A673 (cell line): ENCODE results near the gene ROR2. TPM values are rescaled to one million over a fixed set of nuclear protein-coding genes. Genes with fewer than 3 reads are reported as not detected.

Experiments used
- BruUV-seq: library from RNA; stranded (reverse); fragments of 400-500 nt; replicated peaks from 2 replicates; lab custom pipeline; 2021; lab: Mats Ljungman, UMichigan
- CTCF ChIA-PET: fragments of 300-600 bp; sonication (Branson Sonifier 250); formaldehyde crosslinking; loops from one replicate; lab custom pipeline; 2022; ENCODE audit warnings: antibody characterized with exemption; lab: Charles Lee
- POLR2A ChIA-PET: fragments of 300-600 bp; sonication (Branson Sonifier 250); formaldehyde crosslinking; loops from one replicate; lab custom pipeline; 2022; ENCODE audit warnings: antibody characterized with exemption; ENCODE audit not compliant: low non-redundant PET; lab: Charles Lee
- DNase-seq: peaks from one replicate; pipeline ENCODE4 v3.0.0-alpha.2; 2015; ENCODE audit warnings: low spot score
- H3K27ac ChIP-seq: fragments of 200-600 bp; sonication (generic); 2 replicates; pipeline ENCODE4 v1.5.1; 2016; ENCODE audit warnings: mixed run types, low read depth, mild to moderate bottlenecking, mixed read lengths, antibody characterized with exemption, low read length; ENCODE audit not compliant: poor library complexity, severe bottlenecking
- H3K27me3 ChIP-seq: fragments of 200-600 bp; sonication (generic); replicated peaks from 2 replicates; pipeline ENCODE4 v1.6.1; 2017; ENCODE audit warnings: mixed run types, low read depth, mild to moderate bottlenecking, mixed read lengths, antibody characterized with exemption, low read length; ENCODE audit not compliant: insufficient read depth, poor library complexity
- H3K36me3 ChIP-seq: fragments of 200-600 bp; sonication (generic); 2 replicates; pipeline ENCODE4 v1.6.1; 2016; ENCODE audit warnings: mixed run types, mild to moderate bottlenecking, mixed read lengths, antibody characterized with exemption, low read length; ENCODE audit not compliant: insufficient read depth, poor library complexity, severe bottlenecking
- H3K4me1 ChIP-seq: fragments of 200-600 bp; sonication (generic); 2 replicates; pipeline ENCODE4 v1.6.1; 2017; ENCODE audit warnings: mixed run types, mild to moderate bottlenecking, mixed read lengths, antibody characterized with exemption, low read length; ENCODE audit not compliant: insufficient read depth, poor library complexity, severe bottlenecking
- H3K4me3 ChIP-seq: fragments of 200-600 bp; sonication (generic); 2 replicates; pipeline ENCODE4 v1.5.1; 2016; ENCODE audit warnings: low read depth, mixed run types, mild to moderate bottlenecking, mixed read lengths, low read length; ENCODE audit not compliant: poor library complexity, severe bottlenecking
- H3K9me3 ChIP-seq: fragments of 200-600 bp; sonication (generic); 2 replicates; pipeline ENCODE4 v1.6.1; 2016; ENCODE audit warnings: mixed run types, low read depth, mild to moderate bottlenecking, mixed read lengths, antibody characterized with exemption, low read length; ENCODE audit not compliant: poor library complexity, severe bottlenecking
- CTCF ChIP-seq: fragments of 300-800, 200-600 bp; sonication (generic); conservative IDR thresholded peaks from 2 replicates; pipeline ENCODE4 v1.5.1; 2017; ENCODE audit warnings: low read depth, mild to moderate bottlenecking, antibody characterized with exemption, low read length, moderate library complexity, mixed read lengths
- EZH2 ChIP-seq: fragments of 200-600 bp; sonication (generic); IDR thresholded peaks from 2 replicates; pipeline ENCODE4 v1.6.1; 2017; ENCODE audit warnings: borderline replicate concordance, low read depth, mild to moderate bottlenecking, mixed read lengths, antibody characterized with exemption, low read length; ENCODE audit not compliant: poor library complexity, severe bottlenecking
- intact Hi-C: fragments of 100-400 bp; cut with micrococcal nuclease; formaldehyde crosslinking; loops from one replicate; pipeline ENCODE4 v1.10.0; 2022; ENCODE audit not compliant: unreplicated experiment
- total RNA-seq: library from RNA; stranded (reverse); gene quantifications from 2 replicates; pipeline ENCODE4 v1.2.3, GENCODE V29; 2021

Gene ROR2
- total RNA-seq, 1 experiment from 2014 or later: 12.3 TPM

GRCh38 chr9:91655215-91655614, 294.8 kb downstream of the ROR2 start:
- no peak for DNase-seq
- intact Hi-C loops: no loop called here
- no TSS peak for BruUV-seq
- no peak for TF ChIP-seq CTCF
- no peak for TF ChIP-seq EZH2
- CTCF ChIA-PET: no interaction called here
- Histone ChIP-seq H3K27me3 (no peaks in the 10 kb centered on the region), H3K9me3 (no peaks in the 10 kb centered on the region), H3K36me3 (no peaks in the 10 kb centered on the region), H3K4me1 (no peaks in the 10 kb centered on the region), H3K4me3 (no peak overlapping the region), H3K27ac (no peak overlapping the region)
- POLR2A ChIA-PET: interaction anchor here (0.7 kb wide), 1 partner anchor 31 kb away, joined by 4 read pairs; no protein-coding TSS in a partner anchor

GRCh38 chr9:91654527-91654926, 295.5 kb downstream of the ROR2 start:
- Histone ChIP-seq H3K4me1 (no peaks in the 10 kb centered on the region), H3K9me3 (no peaks in the 10 kb centered on the region), H3K27me3 (no peaks in the 10 kb centered on the region), H3K4me3 (no peak overlapping the region), H3K36me3 (no peaks in the 10 kb centered on the region), H3K27ac (no peak overlapping the region)
- BruUV-seq: no TSS peak
- TF ChIP-seq CTCF (no peak), EZH2 (no peak)
- no peak for DNase-seq
- CTCF ChIA-PET: no interaction called here
- intact Hi-C loops: loop anchor here (5.0 kb wide), 1 partner anchor 73 kb away; no protein-coding TSS in a partner anchor
- POLR2A ChIA-PET: interaction anchor here (0.7 kb wide), 1 partner anchor 32 kb away, joined by 4 read pairs; no protein-coding TSS in a partner anchor

- no TSS peak for BruUV-seq
- intact Hi-C loops: no loop called here
Observed at GRCh38 chr9:91647371-91647770, 302.7 kb downstream of the ROR2 start.

More at GRCh38 chr9:91647371-91647770, 302.7 kb downstream of the ROR2 start:
- POLR2A ChIA-PET: no interaction called here
- Histone ChIP-seq H3K4me3 (no peak overlapping the region), H3K27me3 (no peaks in the 10 kb centered on the region), H3K9me3 (no peaks in the 10 kb centered on the region), H3K27ac (no peak overlapping the region), H3K4me1 (no peaks in the 10 kb centered on the region), H3K36me3 (no peaks in the 10 kb centered on the region)
- TF ChIP-seq CTCF: no peak
- TF ChIP-seq EZH2: no peak
- CTCF ChIA-PET: no interaction called here
- DNase-seq: no peak
